Inflammatory macrophage (primary cell): ENCODE results near the gene WDR74.
"Not testable (repeated sequence)": the region's sequence is repeated elsewhere in the genome, so short reads cannot be mapped to it uniquely, and the experiment has no call there.

ENCODE experiments used
- DNase-seq, 2 donors: peaks; one replicate each; pipeline ENCODE4 v3.0.0-alpha.2; 2020 to 2022
- total RNA-seq, 18 experiments: gene quantifications; one replicate each; lab custom pipeline; 2026; ENCODE audit warnings: mixed read lengths in 6 of 18, inconsistent platforms in 2 of 18; lab: John Stamatoyannopoulos, UW

Gene WDR74
- total RNA-seq = 9.4 to 25.3 (median 16.9) reads per million in 18 experiments

DNA sequence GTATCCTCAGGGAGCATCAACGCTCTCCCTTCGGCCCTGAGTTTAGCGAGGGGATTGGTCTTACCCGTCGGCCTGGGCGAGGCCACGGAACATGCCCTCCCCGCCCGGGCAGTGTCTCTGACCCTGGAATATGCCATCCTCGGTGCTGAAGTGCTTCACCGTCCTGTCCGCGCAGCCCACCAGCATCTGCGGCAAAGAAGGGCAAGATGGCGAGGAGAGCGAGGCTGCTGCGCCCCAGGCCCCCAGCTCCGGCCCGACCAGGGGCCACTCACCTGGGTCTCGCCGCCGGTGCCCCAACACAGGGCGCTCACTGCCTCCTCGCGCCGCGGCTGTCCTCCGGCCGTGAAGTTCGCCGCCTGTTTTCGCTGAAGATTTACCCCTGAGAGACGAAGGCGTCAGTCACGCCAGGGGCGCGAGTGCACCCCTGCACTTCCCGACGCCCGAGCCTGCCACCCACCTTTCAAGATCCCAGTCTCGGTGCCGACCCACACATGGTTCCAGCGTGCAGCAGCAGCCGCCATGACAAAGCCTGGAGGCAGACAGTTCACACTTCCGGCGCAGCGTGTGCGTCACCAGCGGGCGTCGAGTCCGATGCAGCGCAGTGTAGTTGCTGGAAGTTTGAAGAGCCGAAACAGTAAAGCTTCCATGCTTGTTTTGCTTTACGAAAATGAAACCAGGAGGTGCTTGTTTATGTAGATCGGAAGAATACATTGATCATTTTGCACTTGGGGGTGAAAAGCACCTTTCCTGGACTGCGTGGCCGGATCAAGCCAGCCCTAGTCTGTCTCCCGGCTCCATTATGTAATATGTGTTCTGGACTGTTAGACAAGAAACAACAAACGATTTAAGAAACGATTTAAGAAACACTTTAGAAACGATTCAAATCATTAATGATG is at the start of gene WDR74:
TSS of gene WDR74 (minus strand) at position 541 of the 896 bp plus-strand sequence. CDS start at position 521, 20 bp downstream.
- peak; percentile 96 to 97 for DNase-seq

DNA sequence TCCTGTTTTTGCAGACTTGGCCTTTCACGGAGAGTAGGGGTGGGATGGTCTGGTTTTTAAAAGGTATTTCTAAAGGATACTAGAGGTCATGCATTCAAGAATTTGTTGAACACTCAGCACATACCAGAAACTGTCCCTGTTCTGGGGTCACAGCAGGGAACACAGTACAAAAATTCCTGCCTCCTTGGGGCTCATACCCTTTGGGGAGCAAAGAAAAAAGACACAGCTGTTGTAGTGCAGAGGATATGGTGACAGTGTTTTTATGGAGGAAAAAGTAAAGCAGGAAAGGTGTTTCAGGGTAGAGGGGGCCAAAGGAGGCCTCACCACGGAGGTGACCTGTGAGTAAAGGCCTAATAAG is 49.7 kb upstream of the WDR74 start:
- no peak for DNase-seq

DNA sequence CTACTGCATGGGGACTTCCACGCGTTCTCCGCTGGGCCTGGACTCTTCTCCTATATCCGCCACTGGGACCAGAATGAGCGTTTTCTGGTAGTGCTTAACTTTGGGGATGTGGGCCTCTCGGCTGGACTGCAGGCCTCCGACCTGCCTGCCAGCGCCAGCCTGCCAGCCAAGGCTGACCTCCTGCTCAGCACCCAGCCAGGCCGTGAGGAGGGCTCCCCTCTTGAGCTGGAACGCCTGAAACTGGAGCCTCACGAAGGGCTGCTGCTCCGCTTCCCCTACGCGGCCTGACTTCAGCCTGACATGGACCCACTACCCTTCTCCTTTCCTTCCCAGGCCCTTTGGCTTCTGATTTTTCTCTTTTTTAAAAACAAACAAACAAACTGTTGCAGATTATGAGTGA is 49.0 kb upstream of the WDR74 start:
- no peak for DNase-seq

DNA sequence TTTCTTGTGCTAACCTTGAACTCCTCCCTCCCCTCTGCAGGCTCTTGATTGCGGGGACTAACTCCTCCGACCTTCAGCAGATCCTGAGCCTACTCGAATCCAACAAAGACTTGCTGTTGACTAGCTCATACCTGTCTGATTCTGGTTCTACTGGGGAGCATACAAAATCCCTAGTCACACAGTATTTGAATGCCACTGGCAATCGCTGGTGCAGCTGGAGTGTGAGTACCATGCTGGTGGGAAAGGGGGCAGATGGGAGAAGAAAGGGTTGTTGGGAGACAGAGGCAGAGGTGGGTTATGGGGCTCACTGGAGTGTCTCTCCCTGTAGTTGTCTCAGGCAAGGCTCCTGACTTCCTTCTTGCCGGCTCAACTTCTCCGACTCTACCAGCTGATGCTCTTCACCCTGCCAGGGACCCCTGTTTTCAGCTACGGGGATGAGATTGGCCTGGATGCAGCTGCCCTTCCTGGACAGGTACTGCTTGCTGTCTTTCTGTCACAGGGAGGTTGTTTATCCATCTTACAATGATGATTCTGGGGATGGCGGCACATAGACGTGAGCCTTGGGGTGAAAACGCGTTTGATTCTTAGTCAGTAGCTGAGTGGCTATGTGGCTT is 45.9 kb upstream of the WDR74 start:
- DNase-seq = no peak

DNA sequence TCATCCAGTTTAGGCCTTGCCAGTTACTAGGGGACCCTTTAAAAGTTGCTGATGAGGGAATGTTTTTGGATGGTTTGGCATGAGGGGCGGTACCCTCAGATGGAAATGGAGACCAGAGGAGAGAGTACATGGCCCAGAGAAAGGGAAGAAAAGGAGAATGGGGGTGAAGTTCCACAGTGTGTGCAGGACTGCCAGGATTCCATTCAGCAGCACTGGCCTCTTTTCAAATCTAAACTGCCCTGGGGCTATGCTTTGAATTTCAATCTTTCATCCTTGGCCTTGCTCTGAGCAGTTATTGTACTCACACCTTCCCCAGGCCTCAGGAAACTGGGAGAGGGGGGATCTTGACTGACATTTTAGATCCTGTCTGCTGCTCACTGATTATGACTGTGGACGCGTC is 44.3 kb upstream of the WDR74 start:
- no peak for DNase-seq

DNA sequence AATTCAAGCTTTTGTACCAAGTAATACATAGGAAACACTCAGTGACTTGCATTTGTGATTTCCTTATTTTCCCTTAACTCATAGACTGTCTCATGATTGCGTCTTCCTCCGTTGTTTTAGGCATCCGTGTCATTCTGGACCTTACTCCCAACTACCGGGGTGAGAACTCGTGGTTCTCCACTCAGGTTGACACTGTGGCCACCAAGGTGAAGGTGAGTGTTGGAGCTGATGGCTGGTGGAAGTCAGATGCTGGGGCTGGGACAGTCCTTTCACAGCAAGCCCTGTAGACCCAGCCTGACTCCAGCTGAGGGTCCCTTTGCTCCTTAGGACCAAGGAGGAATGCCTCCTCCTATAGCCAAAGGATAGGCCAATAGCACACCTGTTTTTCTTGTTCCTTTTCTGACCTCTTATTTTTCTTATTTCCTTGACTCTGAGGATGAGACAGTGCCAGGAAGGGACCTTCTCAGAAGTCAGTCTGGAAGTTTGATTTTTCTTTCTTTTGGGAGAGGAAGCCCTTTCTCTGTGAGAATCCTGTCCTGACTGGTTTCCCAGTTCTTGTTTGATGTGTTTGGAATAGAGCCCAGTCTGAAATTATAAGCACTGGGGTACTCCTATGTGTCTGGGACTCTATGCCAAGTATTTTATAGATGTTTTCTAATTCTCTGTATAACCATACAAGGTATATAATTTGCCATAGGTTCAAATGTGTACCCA is 43.6 kb upstream of the WDR74 start:
- DNase-seq = peak; percentile 25

DNA sequence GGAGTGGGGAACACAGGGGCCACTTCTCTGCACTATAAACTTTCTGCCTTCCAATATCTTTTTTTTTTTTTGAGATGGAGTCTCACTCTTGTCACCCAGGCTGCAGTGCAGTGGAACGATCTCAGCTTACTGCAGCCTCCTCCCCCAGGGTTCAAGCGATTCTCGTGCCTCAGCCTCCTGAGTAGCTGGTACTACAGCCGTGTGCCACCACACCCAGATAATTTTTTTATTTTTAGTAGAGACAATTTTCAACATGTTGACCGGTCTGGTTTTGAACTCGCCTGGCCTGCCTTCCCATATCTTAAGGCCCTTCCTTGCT is 43.0 kb upstream of the WDR74 start:
- peak in 1 of 2 donors; percentile 17 for DNase-seq

DNA sequence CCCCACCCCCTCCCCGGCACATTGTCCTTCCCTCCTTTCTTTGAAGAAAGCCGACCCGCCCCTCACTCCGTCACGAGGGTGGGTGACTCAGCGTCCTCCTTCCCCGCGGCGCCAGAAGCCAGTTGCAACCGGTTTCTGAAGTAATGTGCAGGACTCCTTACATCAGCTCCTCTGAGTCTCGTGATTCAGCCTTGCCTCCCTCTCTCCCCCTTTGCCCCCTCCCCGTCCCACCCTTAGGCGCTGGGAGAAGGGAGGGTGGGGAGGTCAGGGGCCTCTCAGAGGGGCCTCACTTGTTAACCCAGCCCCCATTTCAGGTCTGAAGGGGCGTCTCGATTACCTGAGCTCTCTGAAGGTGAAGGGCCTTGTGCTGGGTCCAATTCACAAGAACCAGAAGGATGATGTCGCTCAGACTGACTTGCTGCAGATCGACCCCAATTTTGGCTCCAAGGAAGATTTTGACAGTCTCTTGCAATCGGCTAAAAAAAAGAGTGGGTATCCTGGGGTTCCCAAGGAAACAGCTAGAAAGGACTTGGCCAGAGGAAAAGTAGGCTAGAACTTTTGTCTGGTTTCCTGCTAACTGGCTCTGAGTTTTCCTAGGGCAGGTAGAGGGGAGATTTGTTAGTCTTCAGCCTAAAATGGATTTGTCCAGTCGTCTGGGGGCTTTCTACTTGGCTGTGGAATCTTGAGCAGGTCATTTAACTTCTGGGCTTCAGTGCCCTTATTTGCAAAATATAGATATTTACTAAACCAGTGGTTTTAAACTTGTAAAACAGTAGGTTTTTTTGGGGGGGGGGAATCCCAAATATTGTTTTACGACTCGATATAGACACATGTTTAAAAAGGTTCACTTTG is 42.4 kb upstream of the WDR74 start:
- DNase-seq = peak; percentile 97 to 98

DNA sequence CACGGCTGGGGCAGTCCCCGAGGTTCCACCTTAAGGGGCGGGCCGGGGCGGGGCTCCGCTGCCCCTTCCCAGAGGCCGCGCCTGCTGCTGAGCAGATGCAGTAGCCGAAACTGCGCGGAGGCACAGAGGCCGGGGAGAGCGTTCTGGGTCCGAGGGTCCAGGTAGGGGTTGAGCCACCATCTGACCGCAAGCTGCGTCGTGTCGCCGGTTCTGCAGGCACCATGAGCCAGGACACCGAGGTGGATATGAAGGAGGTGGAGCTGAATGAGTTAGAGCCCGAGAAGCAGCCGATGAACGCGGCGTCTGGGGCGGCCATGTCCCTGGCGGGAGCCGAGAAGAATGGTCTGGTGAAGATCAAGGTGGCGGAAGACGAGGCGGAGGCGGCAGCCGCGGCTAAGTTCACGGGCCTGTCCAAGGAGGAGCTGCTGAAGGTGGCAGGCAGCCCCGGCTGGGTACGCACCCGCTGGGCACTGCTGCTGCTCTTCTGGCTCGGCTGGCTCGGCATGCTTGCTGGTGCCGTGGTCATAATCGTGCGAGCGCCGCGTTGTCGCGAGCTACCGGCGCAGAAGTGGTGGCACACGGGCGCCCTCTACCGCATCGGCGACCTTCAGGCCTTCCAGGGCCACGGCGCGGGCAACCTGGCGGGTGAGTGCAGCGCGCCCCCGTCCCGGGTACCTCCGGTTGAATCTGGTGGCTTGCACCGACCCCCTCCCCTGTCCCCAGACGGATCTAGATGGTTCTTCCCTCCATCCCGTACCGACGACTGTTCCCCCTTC is 41.6 kb upstream of the WDR74 start, which contains the start of gene SLC3A2:
TSS of gene SLC3A2 (plus strand) at position 94 of the 776 bp plus-strand sequence. CDS start at position 222, 128 bp downstream.
- peak; percentile 83 to 94 for DNase-seq

DNA sequence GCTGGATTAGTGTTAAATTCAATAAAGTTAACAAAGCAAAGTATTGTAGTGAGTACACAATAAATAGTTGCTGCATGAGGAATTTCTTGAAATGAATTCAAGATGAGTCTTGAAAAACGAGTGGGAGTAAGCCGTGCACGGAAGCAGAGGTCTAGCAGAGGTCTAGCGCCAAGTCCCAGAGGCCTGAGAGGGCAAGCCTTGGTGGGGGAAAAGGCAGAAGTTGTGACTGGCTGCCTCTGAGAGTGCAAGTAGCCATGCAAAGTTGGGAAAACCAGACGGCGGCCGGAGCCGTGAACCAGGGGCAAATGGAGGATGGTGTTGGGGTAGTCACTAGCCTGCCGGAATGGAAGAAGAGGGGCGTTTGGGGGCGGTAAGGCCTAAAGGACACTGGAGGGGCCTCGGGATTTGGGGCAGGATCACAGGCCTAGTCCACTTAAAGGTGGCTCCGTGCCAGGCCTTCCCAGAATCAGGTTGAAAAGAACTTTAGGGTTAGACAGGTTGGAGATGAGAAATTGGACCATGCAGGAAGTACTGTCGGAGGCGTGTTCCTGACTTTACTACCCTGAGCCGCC is 40.9 kb upstream of the WDR74 start:
- DNase-seq = peak; percentile 80 to 88

DNA sequence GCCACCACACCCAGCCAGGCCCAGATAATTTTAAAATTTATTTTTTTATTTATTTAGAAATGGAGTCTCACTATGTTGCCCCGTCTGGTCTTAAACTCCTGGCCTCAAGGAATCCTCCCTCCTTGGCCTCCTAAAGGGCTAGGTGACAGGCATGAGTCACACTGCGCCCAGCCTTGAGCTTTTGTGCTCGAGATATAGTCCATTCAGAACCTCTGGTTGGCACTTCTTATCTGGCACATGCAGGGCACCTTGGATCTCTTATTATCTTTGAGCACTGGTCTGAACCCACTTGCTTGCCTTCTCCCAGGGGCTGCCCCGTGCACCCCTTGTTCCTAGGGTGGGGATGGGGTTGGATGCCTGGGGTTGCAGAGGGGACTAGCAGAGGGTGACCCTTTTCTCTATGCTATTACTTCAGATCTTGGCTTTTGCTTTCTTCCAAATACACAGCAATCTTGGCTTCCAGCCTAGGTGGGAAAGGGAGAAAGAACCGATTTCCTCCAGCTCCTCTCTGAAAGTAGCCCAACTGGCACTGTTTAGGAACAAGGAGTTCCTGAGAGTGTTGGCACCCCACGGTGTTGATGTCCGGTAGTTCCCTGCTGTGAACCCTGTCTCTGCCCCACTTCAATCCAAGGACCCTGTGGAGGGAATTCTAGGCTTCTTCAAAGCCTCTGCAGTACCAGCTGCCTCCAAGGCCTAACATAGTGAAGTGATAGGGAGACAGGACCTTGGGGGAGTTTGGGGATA is 40.0 kb upstream of the WDR74 start:
- DNase-seq = no peak

DNA sequence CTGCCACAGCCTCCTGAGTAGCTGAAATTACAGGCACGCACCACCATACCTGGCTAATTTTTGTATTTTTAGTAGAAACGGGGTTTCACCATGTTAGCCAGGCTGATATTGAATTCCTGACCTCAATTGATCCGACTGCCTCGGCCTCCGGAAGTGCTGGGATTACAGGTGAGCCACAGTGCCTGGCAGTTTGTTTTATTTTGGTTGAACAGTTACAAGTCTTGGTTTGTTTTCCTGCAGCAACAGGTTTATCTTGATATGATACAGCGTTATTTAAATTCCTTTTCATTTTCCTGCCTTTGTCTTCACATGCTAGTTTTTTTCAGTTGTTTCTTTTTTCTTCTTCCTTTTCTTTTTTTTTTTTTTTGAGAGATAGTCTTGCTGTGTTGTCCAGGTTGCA is 37.3 kb upstream of the WDR74 start:
- no peak for DNase-seq

DNA sequence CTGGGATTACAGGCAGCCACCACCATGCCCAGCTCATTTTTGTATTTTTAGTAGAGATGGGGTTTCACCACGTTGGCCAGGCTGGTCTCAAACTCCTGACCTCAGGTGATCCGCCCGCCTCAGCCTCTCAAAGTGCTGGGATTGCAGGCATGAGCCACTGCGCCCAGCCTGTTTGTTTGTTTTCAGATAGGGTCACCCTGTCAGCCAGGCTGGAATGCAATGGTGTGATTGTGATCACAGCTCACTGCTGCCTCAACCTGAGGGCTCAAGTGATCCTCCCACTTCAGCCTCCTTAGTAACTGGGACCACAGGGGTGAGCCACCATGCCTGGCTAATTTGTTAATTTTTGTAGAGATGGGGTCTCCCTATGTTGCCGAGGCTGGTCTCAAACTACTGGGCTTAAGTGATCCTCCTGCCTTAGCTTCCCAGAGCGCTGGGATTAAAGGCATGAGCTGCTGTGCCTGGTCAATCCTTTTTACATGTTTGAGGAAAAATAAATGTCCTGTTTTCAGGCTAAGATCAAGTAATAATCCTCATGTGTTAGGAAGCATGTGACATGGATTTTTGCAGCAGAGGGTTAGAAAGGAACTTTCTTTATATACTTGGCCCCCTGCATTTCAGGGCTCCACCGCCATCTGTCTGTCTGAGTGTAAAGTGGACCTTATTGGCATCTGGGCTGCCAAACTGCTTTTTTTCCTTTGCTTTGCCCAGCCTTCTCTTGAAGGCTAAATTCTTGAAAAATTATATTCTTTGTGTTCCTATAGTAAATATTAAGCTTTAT is 36.5 kb upstream of the WDR74 start:
- no peak for DNase-seq

DNA sequence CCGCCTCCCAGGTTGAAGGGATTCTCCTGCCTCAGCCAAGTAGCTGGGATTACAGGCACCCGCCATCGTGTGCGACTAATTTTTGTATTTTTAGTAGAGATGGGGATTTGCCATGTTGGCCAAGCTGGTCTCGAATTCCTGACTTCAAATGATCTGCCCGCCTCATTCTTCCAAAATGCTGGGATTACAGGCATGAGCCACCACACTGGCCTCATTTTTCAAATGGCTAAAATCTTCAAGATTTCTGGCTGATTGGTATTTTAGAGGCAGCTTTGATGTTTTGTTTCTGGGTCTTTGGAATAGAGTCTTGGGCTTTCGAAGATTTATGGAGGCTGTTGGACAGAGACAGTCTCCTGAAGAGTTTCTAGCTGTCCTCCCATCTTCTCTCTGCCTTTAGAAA is 35.5 kb upstream of the WDR74 start:
- no peak for DNase-seq

DNA sequence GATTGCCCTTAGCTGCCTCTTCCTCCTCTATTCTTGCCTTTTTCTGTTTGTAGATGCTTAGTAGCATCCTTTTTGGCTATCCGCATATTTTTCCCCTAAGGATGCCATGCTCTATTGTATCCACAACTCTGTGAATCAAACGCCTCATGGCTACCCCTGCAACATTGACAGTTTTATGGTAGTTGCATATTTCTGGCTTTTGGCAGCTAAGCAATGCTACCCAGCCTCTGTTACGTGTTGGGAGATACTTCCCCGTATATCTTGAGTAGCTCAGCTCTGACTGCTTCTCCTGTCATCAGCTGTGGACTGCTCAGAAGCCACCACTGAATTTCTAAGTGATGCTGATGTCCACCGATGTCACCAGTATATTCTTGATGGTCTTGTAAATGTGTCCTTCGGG is 26.2 kb upstream of the WDR74 start:
- DNase-seq = no peak

DNA sequence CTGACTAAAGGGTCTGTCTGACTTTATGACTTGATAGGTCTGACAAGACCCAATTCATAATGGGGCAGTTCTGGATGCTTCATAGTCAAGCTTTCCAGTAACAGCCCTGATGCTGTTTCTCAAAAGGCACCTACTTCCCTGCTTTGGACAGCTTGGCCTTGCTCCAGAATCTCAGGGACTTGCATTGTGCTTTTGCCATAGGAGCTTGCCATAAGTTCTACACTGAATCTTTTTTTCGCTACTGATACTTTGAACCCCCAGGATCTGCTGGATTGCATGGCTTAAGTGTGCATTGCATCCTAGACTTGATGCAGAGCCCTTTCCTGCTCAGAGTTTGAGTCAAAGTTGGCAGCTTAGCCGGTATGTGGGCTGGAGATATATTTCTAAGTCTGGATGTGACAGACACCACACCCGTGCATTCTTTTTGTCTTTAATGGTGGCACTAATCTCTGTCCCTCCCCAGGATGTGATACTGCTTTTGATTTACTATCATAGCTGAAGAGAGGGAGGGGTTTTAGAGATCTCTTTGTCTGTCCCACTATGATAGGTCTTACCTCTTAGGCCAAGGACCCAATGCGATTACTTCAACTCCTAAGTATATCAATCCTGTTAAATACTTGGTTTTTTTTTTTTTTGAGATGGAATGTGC is 24.4 kb upstream of the WDR74 start:
- no peak for DNase-seq

DNA sequence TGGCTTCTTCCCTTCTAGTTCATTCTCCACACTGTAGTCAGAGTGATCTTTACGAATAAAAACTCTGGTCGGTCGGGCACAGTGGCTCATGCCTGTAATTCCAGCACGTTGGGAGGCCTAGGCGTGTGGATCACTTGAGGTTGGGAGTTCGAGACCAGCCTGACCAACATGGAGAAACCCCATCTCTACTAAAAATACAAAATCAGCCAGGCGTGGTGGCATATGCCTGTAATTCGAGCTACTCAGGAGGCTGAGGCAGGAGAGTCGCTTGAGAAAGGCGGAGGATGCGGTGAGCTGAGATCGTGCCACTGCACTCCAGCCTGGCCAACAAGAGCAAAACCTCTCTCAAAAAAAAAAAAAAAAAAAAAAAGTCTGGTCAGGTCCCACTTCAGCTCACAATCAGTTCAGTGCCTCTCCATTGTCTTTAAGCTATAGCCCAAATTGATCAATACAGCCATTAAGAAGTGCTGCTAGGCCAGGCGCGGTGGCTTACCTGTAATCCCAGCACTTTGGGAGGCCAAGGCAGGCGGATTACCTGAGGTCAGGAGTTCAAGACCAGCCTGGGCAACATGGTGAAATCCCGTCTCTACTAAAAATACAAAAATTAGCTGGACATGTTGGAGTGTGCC is 22.3 kb upstream of the WDR74 start:
- not testable (repeated sequence) for DNase-seq

DNA sequence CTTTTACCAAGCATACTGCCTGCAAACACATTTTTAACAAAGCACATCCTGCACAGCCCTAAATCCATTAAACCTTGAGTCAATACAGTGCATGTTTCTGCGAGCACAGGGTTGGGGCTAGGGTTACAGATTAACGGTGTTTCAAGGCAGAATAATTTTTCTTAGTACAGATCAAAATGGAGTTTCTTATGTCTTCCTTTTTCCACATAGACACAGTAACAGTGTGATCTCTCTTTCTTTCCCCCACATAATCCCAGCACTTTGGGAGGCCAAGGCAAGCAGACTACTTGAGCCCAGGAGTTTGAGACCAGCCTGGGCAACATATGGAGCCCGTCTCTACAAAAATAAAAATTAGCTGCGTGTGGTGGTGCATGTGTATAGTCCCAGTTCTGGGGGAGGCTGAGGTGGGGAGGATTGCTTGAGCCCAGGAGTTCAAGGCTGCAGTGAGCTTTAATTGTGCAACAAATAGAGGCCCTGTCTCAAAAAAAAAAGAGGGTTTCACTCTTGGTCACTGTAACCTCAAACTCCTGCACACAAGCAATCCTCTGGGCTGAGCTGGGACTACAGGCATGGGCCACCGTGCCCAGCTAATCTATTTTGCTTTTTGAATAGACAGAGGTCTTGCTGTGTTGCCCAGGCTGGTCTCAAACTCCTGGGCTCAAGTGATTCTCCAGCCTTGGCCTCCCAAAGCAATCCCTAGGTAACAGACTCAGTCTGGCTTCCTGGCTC is 21.6 kb upstream of the WDR74 start:
- no peak for DNase-seq
